GM18873 (cell line): ENCODE measurements around the gene TLE4.

Source experiments
- ATAC-seq: cut with Tn5 transposase; IDR thresholded peaks from one replicate; pipeline ENCODE4 v1.9.1; 2021; ENCODE audit warnings: mild to moderate bottlenecking, moderate library complexity, moderate number of reproducible peaks; ENCODE audit not compliant: unreplicated experiment, low FRiP score

The TLE4 gene

DNA sequence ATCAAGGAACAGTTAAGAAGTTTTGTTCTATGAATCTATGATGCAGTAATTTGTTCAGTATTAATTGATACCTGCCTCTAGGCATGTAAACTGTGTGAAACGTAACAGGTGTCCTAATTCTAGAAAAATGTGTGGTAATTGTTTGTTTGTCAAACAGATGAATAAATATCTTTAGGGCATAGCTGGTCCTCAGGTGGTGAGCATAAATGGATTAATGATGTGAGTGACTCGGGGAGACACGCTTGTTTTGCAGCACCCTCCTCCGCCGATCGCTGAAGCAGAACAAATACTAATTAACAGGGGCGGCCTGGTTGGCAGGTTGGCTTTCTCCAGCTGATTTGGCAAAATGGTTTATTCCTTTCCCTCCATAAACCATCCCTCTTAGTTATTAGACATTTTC lies 88.8 kb downstream of the TLE4 start:
- no peak for ATAC-seq

DNA sequence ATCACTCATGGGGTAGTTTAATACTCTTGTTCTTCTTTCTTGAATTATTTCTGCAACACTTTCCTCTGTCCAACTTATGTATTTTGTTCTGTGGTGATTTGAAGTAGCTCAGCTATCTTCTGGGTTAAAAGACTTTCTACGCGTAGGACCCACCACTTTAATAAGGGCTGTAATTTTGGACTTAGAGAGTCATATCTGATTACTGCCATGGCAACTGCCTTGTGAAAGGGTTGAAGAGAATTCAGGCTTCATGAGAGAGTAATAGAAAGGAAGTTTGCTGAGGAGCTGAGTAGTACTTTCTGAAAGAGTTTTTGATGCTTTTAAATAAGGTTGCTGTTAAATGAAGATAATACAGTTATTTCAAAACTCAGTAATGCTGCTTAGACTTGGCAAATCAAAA lies 89.5 kb downstream of the TLE4 start:
- no peak for ATAC-seq

DNA sequence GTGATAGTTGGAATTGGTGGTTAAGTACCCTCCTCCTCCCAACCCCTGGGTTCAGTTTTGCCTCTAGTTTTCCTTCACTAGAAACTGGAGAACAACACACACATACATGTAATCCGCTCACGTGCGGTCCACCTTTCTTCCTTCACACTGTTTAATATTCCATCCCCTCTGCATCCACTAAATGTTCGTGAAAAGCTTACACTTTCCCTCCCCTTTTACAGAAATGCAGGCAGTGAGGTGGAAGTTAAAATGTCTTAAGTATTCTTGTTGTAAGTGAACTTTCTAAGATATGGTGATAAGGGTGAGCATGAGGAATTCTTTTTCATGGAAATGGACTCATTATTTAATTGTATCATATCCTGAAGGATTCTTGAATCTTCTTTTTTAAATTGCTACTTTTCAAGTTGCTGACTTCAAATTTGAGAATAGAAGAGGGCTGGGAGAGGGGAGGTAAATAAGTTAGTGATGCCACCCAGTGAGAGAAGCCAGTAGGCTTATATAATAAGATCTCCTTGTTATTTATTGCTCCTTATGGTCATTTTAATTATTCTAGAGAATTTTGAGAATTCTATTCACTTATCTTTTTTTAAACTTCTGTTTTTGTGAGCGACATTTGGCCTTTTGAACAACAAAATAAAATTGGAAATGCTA lies 90.2 kb downstream of the TLE4 start:
- no peak for ATAC-seq

DNA sequence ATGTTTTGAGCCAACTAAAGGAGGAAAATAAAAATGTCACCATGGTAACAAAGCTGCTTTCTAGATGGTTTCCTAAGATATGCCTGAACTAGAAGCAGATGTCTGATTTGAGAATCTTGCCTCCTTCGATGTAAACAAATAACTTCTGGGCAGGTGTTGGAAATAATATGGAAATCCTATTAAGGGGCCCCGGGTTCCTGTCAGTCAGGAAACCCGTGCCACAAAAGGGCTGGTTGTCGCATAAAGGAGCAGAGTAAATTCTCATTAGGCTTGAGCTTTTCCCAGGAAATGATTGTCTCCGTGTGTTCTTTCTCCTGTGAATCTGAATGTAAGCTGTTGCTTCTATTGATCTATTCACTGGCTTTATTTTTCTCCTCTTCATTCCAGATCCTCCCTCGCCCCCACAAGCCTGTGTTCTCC lies 90.8 kb downstream of the TLE4 start:
- ATAC-seq: no peak

DNA sequence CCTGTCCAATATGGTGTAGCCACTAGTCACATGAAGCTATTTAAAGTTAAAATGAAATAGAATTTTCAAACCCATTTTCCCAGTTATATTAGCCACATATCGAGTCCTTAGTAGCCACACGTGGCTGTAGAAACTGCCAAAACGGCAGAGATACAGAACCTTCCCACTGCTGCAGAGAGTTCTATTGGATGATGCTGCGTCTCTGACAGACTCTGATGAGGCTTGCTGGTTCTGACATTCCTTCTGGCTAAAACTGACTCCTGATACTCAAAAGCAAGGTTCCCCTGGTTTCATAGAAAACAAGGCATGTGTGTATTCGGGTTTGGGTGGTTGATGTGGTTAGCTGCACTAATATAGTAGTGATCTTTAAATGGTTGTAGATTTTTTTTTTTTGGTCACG lies 91.5 kb downstream of the TLE4 start:
- ATAC-seq: no peak

DNA sequence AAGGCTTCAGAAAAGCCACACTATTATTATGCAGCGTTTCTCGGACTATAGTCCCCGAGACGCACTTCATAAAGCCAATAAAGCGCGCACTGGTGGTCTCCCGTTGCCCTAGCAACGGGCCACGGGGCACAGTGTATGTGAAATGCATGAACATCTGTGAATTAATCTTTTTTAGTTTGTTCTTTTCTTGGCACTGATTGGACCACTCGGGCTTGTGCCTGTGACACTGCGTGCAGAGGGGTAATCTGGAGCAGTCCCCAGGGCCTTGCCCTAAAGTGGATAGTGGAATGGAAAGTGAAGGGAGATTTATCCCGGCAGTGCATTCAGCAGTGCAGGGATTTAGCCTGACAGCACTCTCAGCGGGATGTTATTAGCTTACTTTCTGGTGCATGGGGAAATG lies 92.1 kb downstream of the TLE4 start:
- no peak for ATAC-seq

DNA sequence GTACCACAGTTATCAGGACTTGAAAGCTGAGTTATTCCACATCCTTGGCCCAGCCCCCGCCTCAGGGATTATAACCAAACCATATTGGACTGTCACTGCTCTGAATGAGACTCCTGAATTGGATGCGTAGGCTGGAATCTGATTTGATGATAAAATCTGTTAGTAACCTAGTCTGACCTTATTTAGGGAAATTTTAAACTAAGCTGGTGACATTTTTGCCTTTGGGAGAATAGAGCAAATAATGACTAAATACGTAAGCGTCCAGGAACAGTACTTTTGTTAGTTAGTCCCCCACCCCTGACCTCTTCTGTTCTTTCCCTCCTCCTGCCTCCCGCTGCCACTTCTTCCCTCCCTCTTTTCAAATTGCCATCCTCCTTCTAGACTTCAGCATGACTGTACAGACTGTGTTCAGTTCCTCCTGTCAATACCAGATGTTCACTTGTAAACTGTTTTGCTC lies 92.6 kb downstream of the TLE4 start:
- ATAC-seq: no peak

DNA sequence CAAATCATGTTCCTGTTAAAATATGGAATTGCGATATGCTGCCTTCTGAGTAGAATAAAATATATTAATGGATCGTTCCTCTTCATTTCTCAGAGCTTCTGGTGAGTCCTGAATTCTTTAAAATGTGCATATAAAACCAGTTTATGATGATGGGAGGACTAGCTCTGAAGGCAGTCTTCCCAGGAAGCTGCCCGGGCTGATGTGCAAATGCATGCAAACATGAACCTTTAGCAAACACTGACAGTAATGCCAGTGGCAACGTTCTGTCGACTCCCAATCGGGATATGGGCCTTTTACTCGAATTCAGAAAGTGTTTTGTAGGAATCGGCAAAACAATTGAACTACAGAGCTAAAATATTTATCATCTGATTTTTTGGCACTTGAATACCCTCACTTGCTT lies 93.6 kb downstream of the TLE4 start:
- ATAC-seq: no peak

DNA sequence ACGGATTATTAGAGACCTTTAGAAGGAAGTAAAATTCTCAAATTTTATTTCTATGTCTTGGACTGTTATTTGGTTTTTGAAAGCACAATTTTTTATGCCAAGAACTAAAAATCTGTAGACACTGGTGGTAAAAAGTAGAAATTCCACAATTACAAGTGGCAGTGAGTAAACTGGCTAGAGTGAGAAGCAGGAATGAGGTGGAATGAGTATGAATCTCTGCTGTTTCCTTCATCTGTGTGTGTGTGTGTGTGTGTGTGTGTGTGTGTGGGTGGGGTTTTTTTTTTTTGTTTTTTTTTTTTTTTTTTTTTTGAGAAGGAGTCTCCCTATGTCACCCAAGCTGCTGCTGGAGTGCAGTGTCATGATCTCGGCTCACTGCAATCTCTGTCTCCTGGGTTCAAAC lies 94.2 kb downstream of the TLE4 start:
- ATAC-seq: no peak

DNA sequence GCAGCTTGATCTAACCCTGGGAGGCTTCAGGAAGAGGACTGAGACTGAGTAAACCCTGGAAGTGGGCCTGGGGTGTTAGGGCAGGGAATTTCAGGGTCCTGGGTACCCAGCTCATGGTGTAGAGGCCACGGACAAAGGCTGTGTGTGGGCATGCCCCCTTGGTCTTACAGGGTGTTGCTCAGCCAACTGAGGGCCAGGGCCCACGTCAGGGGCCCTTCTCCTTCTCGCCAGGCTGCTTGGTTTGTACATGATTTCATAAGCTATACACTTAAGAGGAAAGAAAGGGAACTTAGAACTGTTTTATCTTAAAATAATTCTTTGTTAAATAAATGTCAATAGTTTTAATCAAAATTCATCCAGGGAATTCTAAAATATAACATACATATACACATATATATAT lies 95.4 kb downstream of the TLE4 start:
- no peak for ATAC-seq

DNA sequence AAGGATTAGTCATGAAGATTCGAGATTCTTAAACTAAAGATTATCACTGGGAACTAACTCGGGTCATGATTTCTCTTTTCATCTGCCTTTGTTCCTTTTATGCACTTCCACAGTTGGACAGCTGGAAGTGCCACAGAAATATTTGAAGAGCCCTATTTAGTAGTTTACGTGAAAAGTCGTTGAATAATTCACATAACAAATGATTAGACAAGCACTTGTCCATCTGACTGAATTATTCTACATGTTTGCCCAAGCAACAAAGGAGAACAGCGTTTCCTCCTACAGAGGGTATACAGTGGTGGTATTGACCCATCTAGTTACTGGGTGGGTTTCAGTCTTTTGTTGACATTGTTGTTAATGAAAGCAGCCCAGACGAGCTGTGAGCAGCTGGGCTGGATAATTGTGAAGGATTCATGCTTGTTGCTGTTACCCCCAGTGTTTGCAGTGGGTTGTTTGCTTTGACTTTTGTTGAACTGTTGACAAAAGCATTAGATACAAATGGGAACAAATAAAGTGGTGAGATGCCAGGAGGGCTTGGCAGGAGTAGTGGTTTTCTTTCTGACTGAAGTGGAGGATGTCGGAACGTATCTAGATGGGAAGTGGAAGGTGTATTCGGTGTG lies 96.2 kb downstream of the TLE4 start:
- ATAC-seq: no peak

DNA sequence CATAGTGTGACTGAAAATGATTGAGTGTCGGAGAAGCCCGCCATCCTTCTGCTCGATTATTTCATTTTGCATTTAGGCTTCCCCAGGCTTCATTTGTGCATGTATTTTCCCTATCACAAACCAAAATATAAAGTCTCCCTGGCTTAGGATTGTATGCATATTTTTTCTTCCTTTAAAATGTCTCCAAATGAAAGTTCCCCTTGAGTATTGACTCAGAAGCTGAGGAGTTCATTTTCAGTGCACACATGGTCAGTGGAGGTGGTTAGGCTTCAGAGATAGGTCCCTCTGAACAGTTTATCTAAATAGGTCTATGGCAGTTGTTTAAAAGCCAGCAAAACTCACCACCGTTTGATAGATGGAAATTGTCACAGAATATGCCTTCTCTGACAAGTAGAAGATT lies 97.2 kb downstream of the TLE4 start:
- no peak for ATAC-seq

DNA sequence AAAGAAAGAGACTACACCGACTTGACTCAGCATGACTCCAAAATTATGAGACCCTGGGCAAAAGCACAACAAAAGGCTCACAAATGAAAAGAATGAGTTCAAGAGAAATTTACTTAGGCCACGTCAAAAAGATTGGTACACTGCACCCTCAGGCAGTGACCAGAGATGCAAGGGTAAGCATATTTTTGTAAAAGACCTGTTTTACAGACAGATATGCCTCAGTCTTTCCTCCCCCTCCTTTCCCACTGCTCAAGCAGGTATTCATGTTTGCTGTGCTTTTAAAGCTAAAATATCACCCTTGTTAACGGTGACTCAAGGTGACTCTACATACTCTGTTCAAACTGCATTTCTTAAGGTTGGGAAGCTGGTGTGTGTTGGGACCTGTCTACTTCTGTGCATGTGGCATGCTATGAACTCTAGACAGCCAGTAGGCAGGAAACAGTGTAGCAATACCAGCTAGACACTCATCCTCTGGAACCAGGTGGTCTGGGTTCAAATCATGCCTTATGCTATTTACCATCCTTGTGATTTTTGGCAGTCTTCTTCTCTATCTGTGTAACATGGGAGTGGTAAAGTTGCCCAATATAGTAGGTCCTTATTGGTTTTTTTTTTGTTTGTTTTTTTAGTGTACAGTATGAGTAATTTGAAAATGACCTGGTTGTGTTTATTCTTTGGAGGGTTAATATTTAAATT lies 98.7 kb downstream of the TLE4 start:
- ATAC-seq: no peak

DNA sequence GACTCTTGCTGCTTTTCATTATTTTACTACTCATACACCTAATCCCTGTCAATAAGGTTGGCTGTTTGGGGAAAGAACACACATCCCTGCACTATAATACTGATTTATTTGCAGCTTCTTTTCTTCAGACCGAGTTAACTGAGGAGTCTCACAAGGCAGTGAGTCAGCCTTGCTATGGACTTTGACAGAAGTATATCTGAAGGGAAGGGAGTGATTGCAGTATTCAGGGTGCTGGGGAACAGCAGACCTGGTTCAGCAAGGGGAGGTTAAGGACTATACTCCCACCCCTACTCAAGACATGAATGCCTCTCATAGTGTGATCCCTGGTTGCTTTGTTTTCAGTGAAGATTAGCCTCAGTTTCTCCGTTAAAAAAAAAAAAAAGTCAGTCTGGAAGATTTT lies 99.8 kb downstream of the TLE4 start:
- no peak for ATAC-seq

DNA sequence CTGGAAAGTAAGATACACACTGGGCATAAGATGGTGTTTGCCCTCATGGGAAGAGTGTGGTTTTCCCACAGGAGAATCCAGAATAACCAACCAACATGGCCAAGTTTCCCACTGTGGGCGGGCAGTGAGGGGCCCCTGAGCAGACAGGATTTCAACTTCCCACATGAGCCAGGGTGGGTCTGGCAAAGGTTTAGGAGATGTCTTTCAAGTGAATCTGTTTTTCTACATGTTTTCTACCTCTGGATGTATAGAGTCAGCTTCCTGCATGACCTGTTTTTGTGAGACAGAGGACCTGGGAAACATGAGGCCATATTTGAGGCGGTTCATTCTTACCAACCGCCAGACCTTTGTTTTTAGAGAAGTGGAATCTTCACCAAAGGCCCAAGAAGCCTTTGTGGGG lies 100.5 kb downstream of the TLE4 start:
- ATAC-seq: no peak

DNA sequence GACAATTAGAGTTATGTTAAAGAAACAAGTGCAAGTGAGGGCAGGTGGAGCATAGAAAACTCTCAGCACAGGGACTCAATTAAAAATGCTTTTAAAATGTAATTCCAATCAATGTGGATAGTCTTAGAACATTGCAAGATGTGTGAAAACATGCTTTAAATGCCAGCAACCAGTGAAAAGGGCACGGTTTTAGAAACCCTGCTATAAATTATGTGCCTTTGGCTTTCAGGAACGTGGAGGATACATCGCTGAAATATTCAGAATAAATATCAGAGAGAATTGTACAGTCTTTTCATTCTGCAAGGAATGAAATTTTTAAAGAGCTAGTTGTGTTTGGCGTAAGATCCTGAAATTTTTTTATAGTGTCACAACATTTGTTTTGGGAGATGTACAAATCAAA lies 101.1 kb downstream of the TLE4 start:
- ATAC-seq: no peak

DNA sequence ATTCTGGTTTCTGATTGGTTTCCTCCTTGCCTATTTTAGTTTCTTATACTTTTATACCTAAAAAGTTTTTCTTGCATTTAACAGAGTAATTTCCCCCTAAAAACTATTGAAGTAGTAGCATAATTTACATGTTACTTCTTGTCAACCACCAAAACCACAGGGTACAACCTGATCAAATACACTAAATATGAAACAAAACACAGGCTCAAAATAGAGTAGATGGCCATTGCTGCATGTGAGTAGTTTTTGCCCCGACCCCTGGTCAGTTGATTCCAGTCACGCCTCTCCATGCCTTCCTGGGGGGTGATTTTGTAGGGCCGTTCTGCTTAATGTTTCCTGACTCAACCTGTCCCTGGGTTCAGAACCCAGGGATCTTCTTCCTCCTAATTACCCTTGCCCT lies 101.8 kb downstream of the TLE4 start:
- ATAC-seq: peak; percentile 75

DNA sequence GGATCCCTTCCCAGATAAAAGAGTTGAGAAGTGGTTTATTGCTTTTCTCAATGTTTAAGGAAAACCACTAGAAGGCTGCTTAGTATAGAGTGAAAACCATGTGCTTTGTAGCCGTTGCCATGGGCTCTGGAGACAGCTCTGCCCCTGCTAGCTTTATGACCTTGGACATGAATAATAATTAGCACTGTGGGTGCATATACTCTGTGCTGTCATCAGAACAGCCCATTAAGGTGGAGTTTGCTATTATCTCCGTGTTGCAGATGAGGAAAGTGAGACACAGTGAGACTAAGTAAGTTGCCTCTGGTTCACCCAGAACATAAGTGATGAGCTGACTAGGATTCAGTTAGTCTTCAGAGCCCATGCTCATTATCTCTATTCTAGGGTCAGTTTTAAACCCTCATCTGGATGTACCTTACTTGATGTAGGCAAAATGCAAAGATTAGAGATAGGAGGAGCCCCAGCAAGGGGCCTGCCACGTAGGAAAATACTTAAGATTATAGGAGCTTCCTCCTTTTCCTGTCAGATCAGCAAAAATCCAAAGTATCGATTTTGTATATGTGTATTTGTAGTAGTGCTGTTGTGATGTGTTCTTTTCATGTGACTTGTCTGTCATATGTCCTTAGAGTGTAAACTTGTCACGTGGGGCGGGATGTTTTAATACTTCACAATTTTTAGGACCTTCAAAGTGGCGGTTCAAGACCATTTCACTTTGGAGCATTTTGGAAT lies 102.5 kb downstream of the TLE4 start:
- peak; percentile 23 for ATAC-seq

DNA sequence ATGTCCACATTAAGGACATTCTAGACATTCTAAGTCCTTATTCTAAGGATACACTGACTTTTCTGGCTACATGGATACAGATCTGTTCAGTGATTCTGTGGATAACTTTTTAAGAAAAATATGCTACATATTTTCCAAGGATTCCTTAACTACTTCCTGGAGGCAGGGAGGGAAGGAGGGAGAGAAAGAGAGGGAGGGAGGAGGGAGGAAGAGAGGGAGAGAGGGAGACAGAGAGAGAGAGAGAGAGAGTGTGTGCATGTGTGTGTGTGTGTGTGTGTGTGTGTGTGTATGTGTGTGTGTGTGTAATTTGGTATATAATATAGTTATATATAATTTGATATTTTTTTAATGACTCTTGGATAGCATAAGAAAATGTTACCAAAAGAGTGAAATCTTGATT lies 109.8 kb downstream of the TLE4 start:
- no peak for ATAC-seq

DNA sequence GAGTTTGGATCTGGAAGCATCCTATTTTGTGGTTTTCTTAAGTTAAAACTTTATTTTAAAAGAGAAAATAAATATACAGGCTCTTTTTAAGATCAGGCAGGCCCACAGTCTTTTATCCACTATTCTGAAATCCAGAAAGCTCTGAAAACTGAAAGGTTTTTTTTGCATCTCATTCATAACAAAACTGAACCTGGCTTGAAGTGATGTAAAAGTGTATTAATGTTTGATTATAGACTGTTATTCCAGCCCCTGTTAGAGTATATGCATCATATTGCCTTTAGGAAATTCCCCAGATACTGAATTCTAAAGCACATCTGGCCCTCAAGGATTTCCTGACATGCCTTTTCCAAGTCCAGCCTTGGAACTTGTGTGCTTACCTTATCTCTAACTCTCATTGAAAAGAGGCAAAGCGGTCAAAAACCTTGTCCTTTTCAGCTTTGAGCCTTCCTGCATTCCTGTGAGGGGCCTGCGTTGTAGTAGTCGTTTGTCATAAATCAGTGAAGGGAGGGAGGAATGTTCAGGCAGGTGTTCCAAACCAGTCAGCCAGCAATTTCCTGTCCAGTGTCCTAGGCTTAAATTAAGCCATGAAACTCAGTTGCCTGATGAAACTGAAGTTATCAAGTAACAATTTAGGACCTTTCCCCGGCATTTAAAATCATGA lies 110.4 kb downstream of the TLE4 start:
- ATAC-seq: no peak

DNA sequence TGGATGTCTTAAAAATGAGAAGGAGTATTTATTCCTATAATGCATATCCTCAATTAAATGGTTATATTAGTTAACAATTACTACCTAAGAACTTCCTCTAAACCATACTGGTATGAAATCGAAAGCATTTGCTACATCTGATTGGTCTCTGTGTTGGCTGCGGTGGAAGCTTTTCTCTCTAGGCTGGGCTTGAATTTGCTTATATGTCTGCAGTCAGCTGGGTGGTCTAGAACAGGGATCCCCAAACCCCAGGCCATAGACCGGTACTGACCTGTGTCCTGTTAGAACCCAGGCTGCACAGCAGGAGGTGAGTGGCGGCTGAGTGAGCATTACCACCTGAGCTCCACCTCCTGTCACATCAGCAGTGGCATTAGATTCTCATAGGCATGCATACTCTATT lies 112.3 kb downstream of the TLE4 start:
- ATAC-seq: no peak
